Muscle of leg (tissue), 11 donors: ENCODE measurements around the gene FGFRL1. TPM values are rescaled to one million over a fixed set of nuclear protein-coding genes. Genes with fewer than 3 reads are reported as not detected.

Experiments used
- DNase-seq: peaks from one replicate; pipeline ENCODE4 v3.0.0; 2013
- H3K27ac ChIP-seq: one replicate; pipeline ENCODE4 v1.5.1; 2013; ENCODE audit warnings: mild to moderate bottlenecking, low read length, control low read depth
- H3K27me3 ChIP-seq: one replicate; pipeline ENCODE4 v1.6.1; 2013; ENCODE audit warnings: low read length; ENCODE audit not compliant: control insufficient read depth, insufficient read depth
- H3K36me3 ChIP-seq: one replicate; pipeline ENCODE4 v1.6.1; 2013; ENCODE audit warnings: low read length; ENCODE audit not compliant: control insufficient read depth, insufficient read depth
- H3K4me1 ChIP-seq: one replicate; pipeline ENCODE4 v1.6.1; 2013; ENCODE audit warnings: low read length; ENCODE audit not compliant: control insufficient read depth, insufficient read depth
- H3K4me3 ChIP-seq: one replicate; pipeline ENCODE4 v1.5.1; 2013; ENCODE audit warnings: low read length, control low read depth
- H3K9me3 ChIP-seq: replicated peaks from 2 replicates; pipeline ENCODE4 v1.6.1; 2013; ENCODE audit warnings: low read depth, low read length; ENCODE audit not compliant: control insufficient read depth
- WGBS: methylation state at CpG from one replicate; pipeline ENCODE4 v1.1.5; 2013; ENCODE audit warnings: missing lambda C conversion rate; ENCODE audit not compliant: insufficient coverage; 5-methylcytosine and 5-hydroxymethylcytosine counted together
- polyA plus RNA-seq, 8 donors: library from polyadenylated mRNA; unstranded; fragments of 120-200 nt; gene quantifications; one replicate each; pipeline versions ENCODE4 v1.2.1 to v1.2.3, GENCODE V29; 2013; ENCODE audit warnings: inconsistent platforms in 1 of 8, low replicate concordance in 1 of 8; ENCODE audit not compliant: insufficient read length in 8 of 8, insufficient read depth in 1 of 8
- total RNA-seq: library from RNA; stranded (reverse); fragments of 120-200 nt; gene quantifications from one replicate; pipeline ENCODE4 v1.2.4, GENCODE V29; 2013

FGFRL1 gene
- total and polyA plus RNA-seq, 9 donors, result 90.4 to 203 (median 170) TPM

- no peaks in the 10 kb centered on the region for H3K27me3 ChIP-seq
- H3K4me1 ChIP-seq, result peaks cover 92% of the 10 kb centered on the region
- H3K4me3 ChIP-seq, result no peak overlapping the region
- peaks cover 18% of the 10 kb centered on the region for H3K36me3 ChIP-seq
- 69% methylated on average over 5 of the region's 15 CpGs for WGBS
- peak overlapping the region; percentile 42 for H3K27ac ChIP-seq
- DNase-seq, result no peak
- H3K9me3 ChIP-seq, result no peaks in the 10 kb centered on the region
Measured at GRCh38 chr4:1017706-1018105, 6.3 kb downstream of the FGFRL1 start.

DNA sequence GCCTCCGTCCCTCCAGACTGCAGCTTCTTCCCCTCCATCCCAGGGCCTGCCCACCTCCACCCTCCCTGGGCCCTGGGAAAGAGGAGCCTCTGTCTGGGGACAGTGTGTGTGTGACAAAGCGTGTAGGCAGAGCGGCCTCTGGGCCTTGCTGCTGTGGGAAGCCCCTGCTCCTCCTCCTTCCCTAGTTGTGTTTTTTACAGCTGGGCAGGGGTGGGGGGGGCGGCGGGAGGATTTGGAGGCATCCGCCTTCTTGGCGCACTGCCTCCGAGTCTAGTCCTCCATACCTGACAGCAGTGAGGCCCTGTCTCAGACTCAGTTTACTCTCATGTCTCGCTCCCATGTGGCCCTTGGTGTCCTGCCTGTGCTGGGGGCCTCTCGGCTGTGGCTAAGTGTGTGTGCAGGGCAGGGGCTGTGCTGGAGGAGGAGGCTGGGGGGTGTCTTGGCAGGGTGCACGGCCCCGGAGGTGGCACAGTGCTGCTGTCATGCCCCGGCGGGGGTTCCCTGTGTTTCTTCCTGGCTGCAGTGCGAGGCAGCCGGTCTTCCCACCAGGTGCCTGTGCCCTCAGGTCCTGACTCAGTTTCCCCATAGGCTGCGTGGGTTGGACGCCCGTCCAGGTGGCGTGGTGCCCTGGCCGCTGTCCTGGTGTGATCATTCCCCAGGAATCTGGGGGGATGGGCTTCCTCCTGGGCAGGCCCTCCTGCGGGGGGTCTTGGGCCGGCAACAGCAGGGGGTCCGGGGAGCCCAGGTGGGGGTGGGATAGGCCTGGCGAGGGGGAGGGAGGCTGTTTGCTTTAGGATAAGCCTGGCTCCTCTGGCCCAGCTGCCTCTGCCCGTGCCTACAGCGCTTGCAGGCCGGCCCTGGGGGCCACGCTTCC is 7.0 kb downstream of the FGFRL1 start:
- no peaks in the 10 kb centered on the region for H3K27me3 ChIP-seq
- H3K27ac ChIP-seq, result peak overlapping the region; percentile 42
- H3K36me3 ChIP-seq, result peaks cover 13% of the 10 kb centered on the region
- peaks cover 92% of the 10 kb centered on the region for H3K4me1 ChIP-seq
- no peak overlapping the region for H3K4me3 ChIP-seq
- 62% methylated on average over 13 of the region's 29 CpGs for WGBS
- peak; percentile 56 for DNase-seq
- H3K9me3 ChIP-seq, result no peaks in the 10 kb centered on the region

GRCh38 chr4:1019320-1019719 is 7.9 kb downstream of the FGFRL1 start:
- Histone ChIP-seq H3K27ac (peak overlapping the region; percentile 69), H3K36me3 (peaks cover 11% of the 10 kb centered on the region), H3K4me3 (no peak overlapping the region), H3K4me1 (peaks cover 89% of the 10 kb centered on the region), H3K27me3 (no peaks in the 10 kb centered on the region), H3K9me3 (no peaks in the 10 kb centered on the region)
- no peak for DNase-seq
- WGBS, result 19% methylated on average over 5 of the region's 9 CpGs

DNA sequence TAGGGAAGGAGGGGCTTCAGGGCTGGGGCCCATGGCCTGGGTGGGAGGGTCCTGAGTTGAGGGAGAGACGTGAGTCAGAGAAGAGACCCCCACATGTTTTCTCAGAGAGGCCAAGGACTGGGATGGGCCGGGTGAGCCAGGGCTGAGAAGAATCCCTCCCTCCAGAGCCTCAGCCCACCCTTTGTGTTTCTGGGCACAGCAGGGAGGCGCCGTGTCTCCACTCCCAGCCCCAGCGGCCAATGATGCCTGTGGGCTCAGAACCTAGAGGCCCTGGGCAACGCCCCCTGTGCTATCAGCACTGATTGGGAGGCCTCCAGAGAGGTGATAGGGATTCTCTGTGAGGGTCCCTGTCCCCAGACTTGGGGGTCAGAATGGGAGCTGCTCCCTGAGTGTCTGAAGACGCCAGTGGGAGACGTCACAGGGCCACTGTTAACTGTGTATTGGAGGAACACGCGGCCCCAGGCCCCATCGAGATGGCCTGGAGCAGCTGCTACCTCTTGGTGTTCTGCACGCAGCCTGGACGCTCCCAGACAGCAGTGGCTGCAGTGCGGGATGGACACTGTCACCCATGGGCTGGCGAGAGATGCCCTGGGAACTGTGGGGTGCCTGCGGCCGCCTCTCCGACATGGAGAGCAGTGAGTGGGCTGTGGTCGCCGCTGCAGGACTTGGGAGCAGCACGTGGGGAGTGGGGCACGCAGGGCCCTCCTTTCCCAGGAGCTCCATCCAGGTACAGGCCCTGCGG is 8.5 kb downstream of the FGFRL1 start:
- 73% methylated on average over 14 of the region's 23 CpGs for WGBS
- no peaks in the 10 kb centered on the region for H3K9me3 ChIP-seq
- H3K4me1 ChIP-seq, result peaks cover 83% of the 10 kb centered on the region
- peak overlapping the region; percentile 69 for H3K27ac ChIP-seq
- no peak for DNase-seq
- no peaks in the 10 kb centered on the region for H3K27me3 ChIP-seq
- no peak overlapping the region for H3K4me3 ChIP-seq
- H3K36me3 ChIP-seq, result peaks cover 16% of the 10 kb centered on the region

- Histone ChIP-seq H3K36me3 (peaks cover 26% of the 10 kb centered on the region), H3K4me1 (peaks cover 79% of the 10 kb centered on the region), H3K27ac (peak overlapping the region; percentile 55), H3K4me3 (no peak overlapping the region), H3K9me3 (no peaks in the 10 kb centered on the region), H3K27me3 (no peaks in the 10 kb centered on the region)
- DNase-seq, result no peak
- 74% methylated on average over 13 of the region's 19 CpGs for WGBS
Measured at GRCh38 chr4:1021386-1022050, 10.1 kb downstream of the FGFRL1 start.

DNA sequence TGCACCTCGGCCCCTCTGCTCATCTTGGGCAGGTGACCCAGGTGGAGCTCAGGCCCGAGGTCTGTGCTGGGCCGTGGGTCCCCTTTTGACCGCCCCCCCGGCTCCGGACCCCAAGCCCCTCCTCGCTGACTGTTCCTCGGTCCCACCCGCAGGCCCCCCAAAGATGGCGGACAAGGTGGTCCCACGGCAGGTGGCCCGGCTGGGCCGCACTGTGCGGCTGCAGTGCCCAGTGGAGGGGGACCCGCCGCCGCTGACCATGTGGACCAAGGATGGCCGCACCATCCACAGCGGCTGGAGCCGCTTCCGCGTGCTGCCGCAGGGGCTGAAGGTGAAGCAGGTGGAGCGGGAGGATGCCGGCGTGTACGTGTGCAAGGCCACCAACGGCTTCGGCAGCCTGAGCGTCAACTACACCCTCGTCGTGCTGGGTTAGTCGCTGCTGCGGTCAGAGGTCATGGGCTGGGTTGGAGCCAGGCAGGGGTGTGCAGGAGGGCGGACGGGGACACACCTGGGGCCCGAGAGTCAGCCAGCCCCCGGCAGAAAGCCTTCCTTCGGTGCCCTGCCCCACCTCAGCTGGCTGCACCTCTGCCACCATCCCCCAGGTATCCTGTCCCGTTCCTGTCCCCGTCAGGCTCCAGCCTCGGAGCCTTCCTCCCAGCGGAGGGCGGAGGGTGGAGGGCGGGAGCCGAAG is 10.8 kb downstream of the FGFRL1 start:
- H3K4me3 ChIP-seq, result no peak overlapping the region
- DNase-seq, result no peak
- peaks cover 27% of the 10 kb centered on the region for H3K36me3 ChIP-seq
- no peaks in the 10 kb centered on the region for H3K27me3 ChIP-seq
- peak overlapping the region; percentile 55 for H3K27ac ChIP-seq
- H3K4me1 ChIP-seq, result peaks cover 79% of the 10 kb centered on the region
- no peaks in the 10 kb centered on the region for H3K9me3 ChIP-seq
- WGBS, result 89% methylated on average over 40 of the region's 46 CpGs

DNA sequence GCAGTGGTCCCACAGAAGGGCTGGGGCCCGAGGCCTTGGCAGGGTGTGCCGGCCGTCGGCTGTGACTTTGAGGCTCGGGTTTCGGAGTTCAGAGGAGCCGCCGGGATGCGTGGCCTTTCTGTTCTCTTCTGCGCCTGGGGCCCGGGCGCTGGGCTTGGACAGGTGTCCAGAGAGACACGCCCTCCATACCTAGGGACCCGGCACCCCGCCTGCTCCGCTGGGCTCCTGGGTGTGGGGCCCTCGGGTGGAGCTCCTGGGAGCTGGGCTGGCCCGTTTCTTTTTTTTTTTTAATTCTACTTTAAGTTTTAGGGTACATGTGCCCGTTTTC is 11.3 kb downstream of the FGFRL1 start:
- peak; percentile 66 for DNase-seq
- H3K27ac ChIP-seq, result peak overlapping the region; percentile 82
- 68% methylated on average over 16 of the region's 19 CpGs for WGBS
- no peaks in the 10 kb centered on the region for H3K9me3 ChIP-seq
- H3K4me3 ChIP-seq, result no peak overlapping the region
- H3K4me1 ChIP-seq, result peaks cover 79% of the 10 kb centered on the region
- H3K36me3 ChIP-seq, result peaks cover 27% of the 10 kb centered on the region
- no peaks in the 10 kb centered on the region for H3K27me3 ChIP-seq

DNA sequence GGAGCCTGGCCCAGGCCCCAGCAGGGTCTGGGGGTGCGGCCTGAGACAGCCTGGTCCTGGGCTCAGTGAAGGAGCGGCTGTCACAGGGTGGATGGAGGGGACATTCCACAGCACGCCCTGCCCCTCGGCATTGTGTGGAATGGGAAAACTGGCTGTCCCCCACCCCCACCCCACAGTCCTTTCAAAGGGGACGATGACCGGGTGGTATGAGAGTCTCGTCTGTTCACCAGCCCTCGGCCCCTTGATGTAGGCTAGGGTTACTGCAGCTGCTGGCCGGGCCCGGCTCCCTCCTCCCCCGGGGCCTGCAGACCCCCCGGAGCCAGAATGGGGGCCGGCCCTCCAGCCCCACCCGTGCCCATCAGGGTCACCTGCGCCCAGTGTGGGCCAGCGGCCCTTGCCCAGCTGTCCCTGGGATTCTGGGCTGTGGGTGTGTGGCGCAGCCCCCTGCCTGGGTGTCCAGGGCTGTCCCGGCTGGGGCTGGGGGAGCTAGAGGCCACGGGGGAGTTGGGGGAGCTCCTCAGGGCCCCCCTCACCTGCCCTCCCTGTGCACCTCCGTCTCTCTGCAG is 11.7 kb downstream of the FGFRL1 start:
- 100% methylated on average over 2 of the region's 20 CpGs for WGBS
- peaks cover 2% of the 10 kb centered on the region for H3K27me3 ChIP-seq

GRCh38 chr4:1023895-1024740 is 12.7 kb downstream of the FGFRL1 start:
- DNase-seq, result no peak
- Histone ChIP-seq H3K36me3 (peaks cover 27% of the 10 kb centered on the region), H3K4me1 (peaks cover 79% of the 10 kb centered on the region), H3K27me3 (peaks cover 4% of the 10 kb centered on the region), H3K4me3 (no peak overlapping the region), H3K27ac (no peak overlapping the region), H3K9me3 (no peaks in the 10 kb centered on the region)
- WGBS, result 96% methylated on average over 64 of the region's 83 CpGs

More for the DNA sequence above, 11.7 kb downstream of the FGFRL1 start:
- H3K4me3 ChIP-seq, result no peak overlapping the region
- peaks cover 79% of the 10 kb centered on the region for H3K4me1 ChIP-seq
- peak; percentile 71 for DNase-seq
- peaks cover 27% of the 10 kb centered on the region for H3K36me3 ChIP-seq
- H3K27ac ChIP-seq, result peak overlapping the region; percentile 82
- H3K9me3 ChIP-seq, result no peaks in the 10 kb centered on the region
